BE2C (cell line): ENCODE measurements around the gene MCFD2.

Source experiments
- DNase-seq: peaks from one replicate; pipeline ENCODE4 v3.0.0-alpha.2; 2020
- H3K27me3 ChIP-seq: fragments of 250-450 bp; sonication (Bioruptor Pico); 2 replicates; pipeline ENCODE4 v1.5.1; 2020; ENCODE audit warnings: mild to moderate bottlenecking
- H3K36me3 ChIP-seq: fragments of 250-450 bp; sonication (Bioruptor Pico); 2 replicates; pipeline ENCODE4 v1.5.1; 2020; ENCODE audit warnings: mild to moderate bottlenecking
- H3K4me1 ChIP-seq: fragments of 250-450 bp; sonication (Bioruptor Pico); 2 replicates; pipeline ENCODE4 v1.5.1; 2020
- H3K4me3 ChIP-seq: 2 replicates; pipeline ENCODE4 v1.5.1; 2011; ENCODE audit warnings: low read depth, low read length
- H3K9me3 ChIP-seq: fragments of 250-450 bp; sonication (Bioruptor Pico); 2 replicates; pipeline ENCODE4 v1.5.1; 2020
- TF ChIP-seq, protein P1 (sequence below): IDR thresholded peaks from 2 replicates; pipeline ENCODE4 v1.5.1; 2012; ENCODE audit warnings: mild to moderate bottlenecking, low read depth, low read length

MCFD2 gene

DNA sequence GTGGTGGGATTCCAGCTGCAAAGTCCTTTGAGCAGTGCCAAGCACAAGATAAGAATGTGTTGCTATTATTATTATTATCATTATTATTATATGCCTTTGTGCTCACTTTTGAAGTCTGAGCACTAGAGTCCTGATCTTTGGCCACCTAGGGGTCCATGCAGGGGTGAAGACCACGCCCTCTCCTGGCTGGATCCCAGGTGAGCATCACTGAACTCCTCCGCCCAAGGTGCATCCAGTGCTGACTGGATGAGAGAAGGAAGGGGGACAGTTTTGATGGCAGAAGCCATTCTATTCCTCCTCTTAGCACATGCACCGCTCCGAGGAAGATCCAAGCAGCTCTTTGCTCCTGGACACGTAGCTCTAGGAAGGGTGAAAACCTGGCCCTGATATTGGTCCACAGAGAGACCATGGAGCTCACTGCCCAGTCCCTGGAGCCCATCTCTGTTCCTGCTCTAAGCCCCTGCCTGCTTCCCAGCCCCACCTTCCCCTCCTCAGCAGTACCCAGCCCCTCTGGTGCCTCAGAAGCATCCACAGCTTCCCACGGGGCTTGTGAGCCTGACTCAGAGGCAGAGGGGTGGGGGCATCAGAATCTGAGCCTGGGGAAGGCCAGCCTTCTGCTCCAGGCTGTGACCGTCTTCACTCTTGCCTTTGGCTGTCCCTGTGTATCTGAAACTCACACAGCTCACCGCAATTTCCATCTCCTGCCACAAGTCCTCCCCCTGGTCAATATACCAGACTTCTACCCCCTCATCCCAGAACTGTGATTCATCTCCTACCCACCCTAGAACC lies 45.4 kb downstream of the MCFD2 start:
- no peak for DNase-seq
- no peaks in the 10 kb centered on the region for H3K27me3 ChIP-seq
- H3K9me3 ChIP-seq, result no peaks in the 10 kb centered on the region; the same call in 1 of the 2 replicates
- no peaks in the 10 kb centered on the region for H3K36me3 ChIP-seq
- H3K4me3 ChIP-seq, result no peak overlapping the region
- TF ChIP-seq, protein P1, sequence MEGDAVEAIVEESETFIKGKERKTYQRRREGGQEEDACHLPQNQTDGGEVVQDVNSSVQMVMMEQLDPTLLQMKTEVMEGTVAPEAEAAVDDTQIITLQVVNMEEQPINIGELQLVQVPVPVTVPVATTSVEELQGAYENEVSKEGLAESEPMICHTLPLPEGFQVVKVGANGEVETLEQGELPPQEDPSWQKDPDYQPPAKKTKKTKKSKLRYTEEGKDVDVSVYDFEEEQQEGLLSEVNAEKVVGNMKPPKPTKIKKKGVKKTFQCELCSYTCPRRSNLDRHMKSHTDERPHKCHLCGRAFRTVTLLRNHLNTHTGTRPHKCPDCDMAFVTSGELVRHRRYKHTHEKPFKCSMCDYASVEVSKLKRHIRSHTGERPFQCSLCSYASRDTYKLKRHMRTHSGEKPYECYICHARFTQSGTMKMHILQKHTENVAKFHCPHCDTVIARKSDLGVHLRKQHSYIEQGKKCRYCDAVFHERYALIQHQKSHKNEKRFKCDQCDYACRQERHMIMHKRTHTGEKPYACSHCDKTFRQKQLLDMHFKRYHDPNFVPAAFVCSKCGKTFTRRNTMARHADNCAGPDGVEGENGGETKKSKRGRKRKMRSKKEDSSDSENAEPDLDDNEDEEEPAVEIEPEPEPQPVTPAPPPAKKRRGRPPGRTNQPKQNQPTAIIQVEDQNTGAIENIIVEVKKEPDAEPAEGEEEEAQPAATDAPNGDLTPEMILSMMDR, result no peak
- peaks cover 16% of the 10 kb centered on the region for H3K4me1 ChIP-seq

GRCh38 chr2:46869621-46870020 lies 46.0 kb downstream of the MCFD2 start:
- H3K36me3 ChIP-seq, result no peaks in the 10 kb centered on the region
- no peaks in the 10 kb centered on the region for H3K27me3 ChIP-seq
- H3K4me1 ChIP-seq, result peaks cover 16% of the 10 kb centered on the region
- no peaks in the 10 kb centered on the region; the same call in 1 of the 2 replicates for H3K9me3 ChIP-seq
- DNase-seq, result no peak
- TF ChIP-seq, protein P1, result no peak
- no peak overlapping the region for H3K4me3 ChIP-seq

DNA sequence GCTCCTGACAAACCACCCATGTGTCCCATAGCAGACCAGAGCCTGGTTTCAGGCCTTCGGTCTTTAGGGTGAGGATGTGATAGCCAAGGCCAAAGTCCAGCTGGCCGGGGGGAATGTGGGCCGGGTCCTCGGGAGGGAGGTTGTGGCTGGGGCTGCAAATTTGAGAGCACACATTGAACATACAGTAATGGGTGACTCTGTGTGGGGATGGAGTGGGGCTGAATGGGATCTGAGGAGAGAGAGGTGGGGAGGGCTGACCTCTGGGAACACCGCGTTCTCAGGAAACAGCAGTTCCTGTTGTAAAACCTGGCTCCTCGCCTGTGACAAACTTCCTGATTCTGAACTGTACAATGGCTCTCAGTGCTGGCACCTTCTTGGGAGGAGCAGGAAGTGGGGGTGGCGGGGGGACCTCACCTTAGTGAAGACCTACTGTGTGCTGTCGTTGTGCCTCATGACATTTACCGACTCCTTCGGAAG lies 48.8 kb downstream of the MCFD2 start:
- DNase-seq, result no peak
- Histone ChIP-seq H3K4me3 (no peak overlapping the region), H3K4me1 (no peaks in the 10 kb centered on the region), H3K36me3 (no peaks in the 10 kb centered on the region), H3K27me3 (no peaks in the 10 kb centered on the region), H3K9me3 (no peaks in the 10 kb centered on the region)
- TF ChIP-seq, protein P1, result no peak

- H3K36me3 ChIP-seq, result no peaks in the 10 kb centered on the region
- no peak overlapping the region for H3K4me3 ChIP-seq
- no peak for DNase-seq
- H3K27me3 ChIP-seq, result no peaks in the 10 kb centered on the region
- no peaks in the 10 kb centered on the region for H3K4me1 ChIP-seq
- TF ChIP-seq, protein P1, result no peak
- H3K9me3 ChIP-seq, result no peaks in the 10 kb centered on the region
Measured at GRCh38 chr2:46865181-46865970, 50.2 kb downstream of the MCFD2 start.

- no peaks in the 10 kb centered on the region for H3K4me1 ChIP-seq
- DNase-seq, result no peak
- H3K9me3 ChIP-seq, result no peaks in the 10 kb centered on the region
- no peaks in the 10 kb centered on the region for H3K36me3 ChIP-seq
- TF ChIP-seq, protein P1, result no peak
- H3K4me3 ChIP-seq, result no peak overlapping the region
- H3K27me3 ChIP-seq, result no peaks in the 10 kb centered on the region
Measured at GRCh38 chr2:46863882-46864281, 51.7 kb downstream of the MCFD2 start.
